C1 segment of cervical spinal cord (tissue), 14 donors: ENCODE measurements around the gene KIFC3.
A peak's percentile ranks its signal among the peaks of the same experiment; 100 is the strongest.
"Not testable (repeated sequence)": the region's sequence is repeated elsewhere in the genome, so short reads cannot be mapped to it uniquely, and the experiment has no call there.

Experiments used
- DNase-seq, 14 donors: peaks; one replicate each; lab custom pipeline; 2025; lab: John Stamatoyannopoulos, UW

The KIFC3 gene

DNA sequence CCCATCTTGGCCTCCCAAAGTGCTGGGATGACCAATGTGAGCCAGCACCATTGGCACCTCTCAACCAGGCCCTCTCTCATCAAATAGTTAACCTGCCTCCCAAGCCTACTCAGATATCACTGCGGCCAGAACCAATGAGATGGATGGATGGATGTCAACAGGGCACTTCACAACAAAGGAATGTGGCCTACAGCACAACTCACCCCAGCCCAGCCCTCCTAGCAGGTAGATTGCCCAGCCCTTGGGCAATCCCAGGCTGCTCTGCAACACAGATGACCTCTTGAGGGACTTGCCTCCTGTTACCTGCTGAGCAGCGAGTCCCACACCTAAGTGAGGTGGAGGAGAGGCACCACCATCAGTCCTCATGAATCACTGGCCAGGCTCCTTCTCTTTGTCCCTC lies 22.6 kb upstream of the KIFC3 start:
- DNase-seq = no peak

DNA sequence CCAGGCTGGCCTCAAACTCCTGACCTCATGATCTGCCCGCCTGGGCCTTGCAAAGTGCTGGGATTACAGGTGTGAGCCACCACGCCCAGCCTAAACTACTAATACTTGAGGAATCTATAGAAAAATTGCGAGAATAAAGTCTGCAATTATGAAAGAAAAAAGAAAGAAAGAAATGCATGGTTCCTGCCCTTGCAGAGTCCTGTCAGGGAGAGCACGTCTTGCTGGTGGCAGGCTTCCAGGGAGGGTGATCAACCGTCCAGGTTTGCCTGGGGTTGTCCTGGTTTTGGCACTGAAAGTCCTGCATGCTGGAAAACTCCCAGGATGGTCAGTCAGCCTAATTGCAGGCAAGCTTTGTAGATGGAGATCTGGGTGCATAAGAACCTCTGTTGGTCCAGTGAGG lies 21.5 kb upstream of the KIFC3 start:
- DNase-seq = peak in 1 of 14 donors; percentile 24

DNA sequence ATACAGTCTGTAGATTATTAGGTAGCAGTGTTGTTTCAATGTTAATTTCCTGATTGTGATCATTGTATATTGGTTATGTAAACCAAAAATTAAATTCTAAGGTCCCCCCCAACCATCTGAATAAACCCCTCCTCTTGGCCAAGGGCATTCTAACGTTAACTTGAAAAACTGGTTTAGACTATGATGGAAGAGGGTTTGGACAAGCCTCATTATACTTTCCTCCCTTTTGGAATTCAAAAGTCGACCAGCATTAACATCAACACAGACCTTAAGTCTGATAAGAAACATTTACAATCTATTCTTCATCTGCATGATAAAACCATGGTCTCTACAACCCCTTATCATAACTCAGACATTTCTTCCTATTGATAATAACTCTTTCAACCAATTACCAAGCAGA lies 20.6 kb upstream of the KIFC3 start:
- no peak for DNase-seq

DNA sequence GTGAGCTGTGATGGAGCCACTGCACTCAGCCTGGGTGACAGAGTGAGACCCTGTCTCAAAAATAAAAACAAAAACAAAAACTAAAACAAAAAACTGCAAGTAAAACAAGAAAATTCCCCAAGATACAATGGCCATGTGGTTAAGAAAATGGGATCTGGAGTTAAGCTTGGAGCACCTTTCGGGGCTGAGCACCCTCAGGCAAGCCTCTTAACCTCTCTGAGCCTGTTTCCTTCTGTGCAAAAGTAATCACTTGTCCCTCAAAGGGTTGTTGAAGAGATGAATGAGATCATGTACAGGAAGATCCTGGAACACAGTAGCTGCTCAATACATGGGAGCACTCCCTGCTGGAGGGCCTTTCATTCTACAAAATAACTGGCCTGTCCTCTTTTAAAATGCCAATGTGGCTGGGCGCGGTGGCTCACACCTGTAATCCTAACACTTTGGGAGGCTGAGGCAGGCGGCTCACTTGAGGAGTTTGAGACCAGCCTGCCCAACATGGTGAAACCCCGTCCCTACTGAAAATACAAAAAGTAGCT lies 19.8 kb upstream of the KIFC3 start:
- DNase-seq = no peak

DNA sequence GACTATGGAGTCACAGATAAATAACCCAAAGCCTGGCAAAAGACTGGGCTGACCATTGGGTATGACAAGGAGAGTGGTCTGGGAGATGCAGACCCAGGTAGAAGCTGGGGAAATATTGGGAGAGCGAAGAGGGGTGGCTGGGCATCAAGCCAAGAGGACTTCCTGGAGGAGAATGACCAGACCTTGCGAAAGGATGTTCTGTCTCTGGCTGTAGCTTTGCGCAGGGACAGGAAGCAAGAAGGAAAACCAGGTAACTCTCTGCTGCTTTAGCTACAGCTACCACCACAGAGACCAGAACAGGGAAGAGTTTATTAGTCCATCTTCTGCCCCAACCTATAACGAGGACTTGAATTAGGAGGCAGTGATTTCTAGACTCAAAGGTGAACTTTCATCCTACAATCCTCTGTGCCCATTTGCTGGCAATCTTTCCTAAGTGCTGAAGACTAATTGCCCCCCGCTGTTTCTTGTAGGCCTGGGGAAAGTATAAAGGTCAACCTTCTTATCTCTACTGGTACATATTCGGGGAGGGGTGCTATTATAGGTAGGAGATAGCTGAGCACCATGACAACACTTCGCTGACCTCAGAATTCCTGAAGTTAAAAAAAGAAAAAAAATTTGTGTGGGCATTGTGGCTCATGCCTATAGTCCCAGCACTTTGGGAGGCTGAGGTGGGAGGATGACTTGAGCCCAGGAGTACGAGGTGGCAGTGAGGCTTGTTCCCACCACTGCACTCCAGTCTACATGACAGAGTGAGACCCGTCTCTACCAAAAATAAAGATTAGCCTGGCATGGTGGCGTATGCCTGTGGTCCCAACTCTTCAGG lies 19.1 kb upstream of the KIFC3 start:
- DNase-seq = no peak

DNA sequence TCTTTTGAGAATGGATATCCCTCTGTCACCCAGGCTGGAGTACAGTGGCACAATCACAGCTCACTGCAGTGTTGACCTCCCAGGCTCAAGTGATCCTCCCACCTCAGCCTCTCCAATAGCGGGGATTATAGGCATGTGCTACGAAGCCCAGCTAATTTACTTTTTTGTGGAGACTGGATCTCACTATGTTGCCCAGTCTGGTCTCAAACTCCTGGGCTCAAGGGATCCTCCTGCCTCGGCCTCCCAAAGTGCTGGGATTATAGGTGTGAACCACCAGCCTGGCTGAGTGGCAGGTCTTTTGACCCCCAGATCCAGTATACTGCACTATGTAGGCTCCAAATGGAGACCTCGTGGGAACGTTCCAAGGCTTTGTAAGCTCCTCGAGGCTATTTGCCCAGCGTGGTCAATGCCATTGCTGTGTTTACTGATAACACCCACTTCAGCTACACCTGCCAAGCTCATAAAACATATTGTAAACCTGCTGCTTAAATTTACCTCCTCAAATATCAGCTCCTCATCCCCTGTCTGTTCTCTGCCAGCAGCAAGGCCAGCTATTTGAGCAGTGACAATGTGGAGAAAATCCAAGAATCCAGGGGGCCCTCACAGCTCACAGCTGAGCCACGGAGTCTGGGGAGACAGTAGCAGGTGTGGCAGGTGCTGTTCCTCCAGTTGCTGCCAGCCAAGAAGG lies 16.2 kb upstream of the KIFC3 start:
- DNase-seq = no peak

DNA sequence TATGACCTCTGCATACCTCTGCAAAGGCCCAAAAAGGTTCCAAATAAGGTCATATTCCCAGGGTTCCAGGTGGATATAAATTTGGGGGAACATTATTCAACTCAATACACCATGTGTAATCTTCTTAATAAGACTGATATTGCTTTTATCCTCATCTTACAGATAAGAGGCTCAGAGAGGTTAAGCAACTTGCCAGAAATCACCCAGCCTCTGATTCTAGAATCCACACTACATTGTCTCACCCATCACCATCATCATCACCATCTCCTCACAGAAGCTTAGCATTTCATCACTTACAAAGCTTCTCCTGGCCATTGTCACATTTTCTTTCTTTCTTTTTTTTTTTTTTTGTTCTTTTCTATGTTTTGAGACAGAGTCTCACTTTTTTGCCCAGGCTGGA lies 15.4 kb upstream of the KIFC3 start:
- no peak for DNase-seq

DNA sequence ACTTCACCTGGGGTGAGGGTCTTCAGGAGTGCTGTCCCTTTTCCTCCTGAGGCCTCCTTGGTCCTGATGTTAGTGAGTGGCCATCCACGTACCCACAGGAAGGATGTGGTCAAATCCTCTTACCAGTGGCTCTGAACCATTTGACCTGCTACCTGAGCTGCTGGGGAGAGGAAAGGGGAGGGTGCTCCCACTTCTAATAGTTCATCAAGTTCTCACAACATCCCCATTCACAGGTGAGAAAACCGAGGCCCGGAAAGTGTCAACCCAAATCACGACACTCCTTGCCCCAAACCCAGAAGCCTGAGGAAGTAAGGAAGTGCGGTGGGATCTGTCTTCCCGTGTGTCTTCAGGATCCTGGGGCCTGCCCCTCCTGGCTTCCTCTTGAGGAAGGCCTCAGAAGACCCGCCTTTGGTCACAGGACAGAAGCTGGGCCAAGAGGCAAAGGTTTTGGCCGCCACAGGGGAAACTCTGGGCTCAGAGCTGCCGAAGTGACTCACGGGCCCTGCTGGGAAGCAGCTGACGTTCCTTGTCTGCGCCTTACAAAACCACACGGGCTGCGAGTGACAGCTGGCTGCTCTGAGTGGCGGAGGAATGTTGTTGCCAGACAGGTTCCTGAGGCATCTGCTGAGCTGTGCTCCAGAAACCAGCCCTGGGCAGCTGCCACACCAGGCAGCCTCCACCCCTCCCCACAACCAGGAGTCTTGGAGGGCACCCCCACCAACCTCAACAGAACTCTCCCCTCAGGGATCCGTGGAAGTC lies 13.9 kb upstream of the KIFC3 start:
- DNase-seq = peak in 11 of 14 donors; percentile 13 to 89 (median 65)

DNA sequence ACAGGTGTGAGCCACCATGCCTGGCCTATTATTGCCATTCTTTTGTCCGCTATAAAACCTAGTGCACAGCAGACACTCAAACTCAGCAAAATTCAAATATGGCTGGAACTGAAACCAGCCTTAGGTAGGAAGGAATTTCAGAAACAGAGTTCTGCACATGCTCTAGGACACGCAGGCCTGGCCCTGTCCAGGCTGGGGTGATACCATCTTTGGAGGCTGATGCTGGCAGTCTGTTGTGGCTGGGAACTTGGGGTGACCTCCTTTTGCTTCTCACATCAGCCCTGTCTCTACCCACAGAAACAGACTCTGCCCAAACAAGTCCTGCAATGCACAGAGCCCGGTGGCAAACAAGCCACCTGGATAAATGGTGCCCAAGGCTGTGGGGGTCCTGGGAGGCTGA lies 12.6 kb upstream of the KIFC3 start:
- DNase-seq = no peak

DNA sequence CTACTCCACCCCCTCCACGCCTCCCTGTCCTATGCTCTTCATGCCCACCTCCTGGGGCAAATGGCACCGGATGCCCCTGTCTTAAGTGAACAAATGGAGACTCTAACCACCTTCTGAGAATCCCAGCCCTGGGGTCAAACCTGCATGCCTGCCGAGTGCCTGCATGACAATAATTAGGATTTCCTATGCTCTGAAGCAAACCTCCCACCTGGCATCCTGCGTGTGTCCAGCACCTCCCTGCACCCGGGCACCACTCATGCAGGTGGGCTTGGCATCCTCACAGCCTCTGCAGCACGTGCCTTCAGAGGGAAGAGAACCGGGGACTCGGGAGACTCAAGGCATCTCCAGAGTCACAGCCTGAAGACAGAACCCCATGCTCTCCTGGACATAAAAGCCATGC lies 11.2 kb upstream of the KIFC3 start:
- no peak for DNase-seq

DNA sequence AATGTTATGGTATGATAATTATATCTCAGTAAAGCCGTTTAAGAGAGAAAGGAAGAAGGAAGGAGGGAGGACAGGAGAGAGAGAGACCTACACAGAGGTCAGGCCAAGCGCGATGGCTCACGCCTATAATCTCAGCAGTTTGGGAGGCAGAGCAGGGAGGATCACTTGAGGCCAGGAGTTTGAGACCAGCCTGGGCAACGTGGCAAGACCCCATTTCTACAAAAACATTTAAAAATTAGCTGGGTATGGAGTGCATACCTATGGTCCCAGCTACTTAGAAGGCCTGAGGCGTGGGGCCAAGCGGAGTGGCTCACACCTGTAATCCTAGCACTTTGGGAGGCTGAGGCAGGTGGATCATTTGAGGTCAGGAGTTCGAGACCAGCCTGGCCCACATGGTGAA lies 9.0 kb upstream of the KIFC3 start:
- DNase-seq = not testable (repeated sequence)

DNA sequence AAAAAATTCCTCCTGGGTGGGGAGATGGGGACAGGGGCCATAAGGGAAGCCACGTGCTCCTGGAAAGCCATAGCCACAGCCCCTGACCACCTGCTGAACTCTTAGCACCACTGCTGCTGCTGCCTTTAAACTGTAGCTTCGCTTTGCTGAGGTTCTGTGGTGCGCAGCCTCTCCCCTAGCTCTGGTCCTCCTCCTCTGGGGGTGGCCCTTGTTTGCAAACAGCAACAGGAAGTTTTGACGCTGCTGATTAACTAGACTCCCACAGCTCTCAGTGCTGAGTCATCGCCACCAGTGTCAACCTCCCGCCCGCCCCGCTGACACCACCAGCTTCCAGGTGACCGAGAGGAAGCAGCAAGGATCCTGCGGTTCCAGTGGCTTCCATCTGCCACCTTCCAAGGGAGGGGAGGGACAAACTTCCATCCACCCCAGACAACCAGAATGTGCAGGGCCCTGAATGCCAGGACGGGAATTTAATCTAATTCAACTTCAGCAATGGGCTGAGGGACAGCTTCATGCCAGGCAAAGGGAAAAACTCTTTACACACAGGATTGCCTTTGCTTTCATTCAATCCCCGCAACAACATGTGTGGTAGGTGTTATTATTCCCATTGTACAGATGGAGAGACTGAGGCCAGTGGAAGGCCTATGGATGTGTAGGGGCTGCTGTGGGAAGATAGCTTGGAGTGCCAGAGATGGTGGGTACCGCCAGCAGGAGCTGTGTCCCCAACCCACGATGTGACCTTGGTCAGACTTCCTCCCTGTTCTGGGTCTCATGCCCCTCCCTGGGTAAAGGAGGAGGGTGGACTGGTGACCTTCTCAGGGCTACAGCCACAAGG lies 8.1 kb upstream of the KIFC3 start:
- DNase-seq = peak in 5 of 14 donors; percentile 32 to 71 (median 37)

DNA sequence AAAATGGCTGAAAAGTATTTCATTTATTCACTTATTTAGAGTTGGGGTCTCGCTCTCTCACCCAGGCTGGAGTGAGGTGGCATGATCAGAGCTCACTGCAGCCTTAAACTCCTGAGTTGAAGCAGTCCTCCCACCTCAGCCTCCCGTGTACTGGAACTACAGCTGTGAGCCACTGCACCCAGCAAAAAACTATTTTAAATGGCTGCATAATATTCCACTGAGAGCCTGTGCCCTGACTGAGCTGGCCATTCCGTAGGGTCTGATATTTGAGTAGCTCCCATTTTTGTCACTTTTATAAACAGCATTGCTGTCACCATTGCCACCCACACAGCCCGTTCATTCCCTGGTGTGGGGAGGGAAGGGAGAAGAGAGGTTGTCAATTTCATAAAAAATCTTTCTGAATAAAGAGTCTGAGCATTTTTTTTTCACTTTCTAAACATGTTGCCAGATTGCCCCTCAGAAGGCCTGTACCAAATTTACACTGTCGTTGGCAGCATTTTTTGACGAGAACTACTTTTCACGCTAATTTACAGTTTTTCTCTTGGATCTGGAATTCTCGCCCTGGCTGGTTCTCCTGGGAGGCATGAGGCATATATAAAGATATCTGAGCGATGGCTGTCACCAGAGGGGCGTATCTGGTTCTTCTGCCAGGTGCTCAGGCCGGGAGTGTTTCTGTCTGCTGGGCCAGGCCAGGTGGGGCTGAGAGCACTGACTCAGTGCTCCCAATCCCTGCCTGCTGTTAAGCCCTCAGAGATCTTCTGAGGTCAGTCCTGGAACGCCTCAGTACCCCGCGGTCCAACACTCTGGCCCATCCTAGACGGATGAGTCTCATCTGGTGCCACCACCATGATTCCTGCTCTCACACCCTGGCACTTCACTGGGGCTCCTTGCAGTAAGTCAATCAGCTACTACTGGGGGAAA lies 7.2 kb upstream of the KIFC3 start:
- DNase-seq = no peak

DNA sequence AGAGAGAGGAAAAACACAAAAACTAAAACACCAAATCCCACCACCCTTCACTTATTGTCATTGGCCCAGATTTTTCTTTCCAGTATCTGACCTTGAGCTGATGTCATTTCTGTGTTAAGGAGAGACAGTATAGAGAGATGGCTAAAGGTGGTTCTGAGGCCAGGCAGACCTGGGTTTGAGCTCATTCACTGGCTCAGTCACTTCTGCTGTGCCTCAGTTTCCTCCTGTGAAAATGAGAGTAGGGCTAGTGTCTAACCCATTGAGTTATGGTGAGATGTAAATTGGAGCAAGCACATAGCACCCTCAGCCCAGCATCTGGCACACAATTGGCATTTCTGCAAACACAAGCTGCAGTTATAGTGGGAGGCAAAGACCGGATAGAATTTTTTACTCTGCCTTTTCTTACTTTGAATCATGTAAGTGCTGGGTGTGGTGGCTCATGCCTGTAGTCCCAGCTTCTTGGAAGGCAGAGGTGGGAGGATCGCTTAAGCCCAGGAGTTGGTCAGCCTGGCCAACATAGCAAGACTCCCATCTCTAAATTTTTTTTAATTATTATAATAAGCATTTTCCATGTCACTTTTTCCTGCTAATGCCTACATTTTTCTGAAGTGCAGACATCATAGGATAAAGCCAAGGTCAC lies 6.4 kb upstream of the KIFC3 start:
- no peak for DNase-seq

DNA sequence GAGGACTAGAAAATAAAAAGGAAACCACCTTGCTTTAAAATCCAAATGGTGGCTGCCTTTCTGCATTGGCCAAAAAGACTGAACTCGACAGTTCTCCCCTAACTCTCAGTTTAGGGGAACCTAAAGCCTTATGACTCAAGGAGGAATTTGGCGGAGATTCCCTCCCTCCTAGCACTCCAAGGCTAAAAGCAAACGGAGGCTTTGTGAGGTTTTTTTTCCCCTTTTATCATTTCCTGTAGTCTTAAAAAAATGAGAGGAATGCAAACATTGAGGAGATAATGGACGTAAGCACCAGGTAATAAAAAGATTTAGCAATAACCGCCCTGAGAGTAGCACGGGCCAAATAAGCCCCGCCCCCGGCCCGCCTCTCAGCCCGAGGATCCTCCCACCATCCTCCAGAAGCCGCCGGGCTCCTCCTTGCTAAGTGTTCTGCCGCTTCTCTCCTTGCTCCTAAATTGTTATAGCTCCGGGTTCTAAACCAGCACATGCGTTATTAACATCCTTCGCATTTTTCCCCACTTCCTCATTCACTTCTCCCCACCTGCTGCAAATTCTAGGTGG lies 5.8 kb upstream of the KIFC3 start:
- peak in 8 of 14 donors; percentile 15 to 58 (median 44) for DNase-seq

DNA sequence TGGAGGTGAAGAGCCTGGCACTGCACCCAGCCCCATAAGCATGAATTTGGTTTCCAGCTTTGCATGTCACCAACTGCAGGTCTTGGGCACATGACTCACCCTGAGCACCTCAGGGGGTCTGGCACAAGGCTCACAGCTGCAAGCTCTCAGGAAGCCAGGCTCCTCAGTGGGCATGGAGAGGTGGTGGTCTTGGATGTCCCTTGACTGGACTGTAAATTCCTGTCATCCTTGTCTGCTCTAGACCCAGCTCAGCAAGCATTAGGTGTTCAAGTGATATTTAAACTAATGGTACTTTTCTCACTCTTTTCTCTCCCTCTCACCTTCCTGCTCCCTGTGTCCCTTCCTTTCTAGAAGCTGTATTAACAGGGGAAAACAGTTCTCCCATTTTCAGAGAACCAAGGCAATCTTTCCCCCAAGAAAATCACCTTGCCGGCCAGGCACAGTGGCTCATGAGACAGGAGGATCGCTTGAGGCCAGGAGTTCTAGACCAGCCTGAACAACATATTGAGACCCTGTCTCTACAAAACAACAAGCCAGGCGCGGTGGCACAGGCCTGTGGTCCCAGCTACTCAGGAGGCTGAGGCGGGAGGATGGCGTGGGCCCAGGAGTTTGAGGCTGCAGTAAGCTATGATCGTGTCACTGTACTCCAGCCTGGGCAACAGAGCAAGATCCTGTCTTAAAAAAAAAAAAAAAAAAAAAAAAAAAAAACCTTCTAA lies 5.1 kb upstream of the KIFC3 start:
- DNase-seq = no peak

DNA sequence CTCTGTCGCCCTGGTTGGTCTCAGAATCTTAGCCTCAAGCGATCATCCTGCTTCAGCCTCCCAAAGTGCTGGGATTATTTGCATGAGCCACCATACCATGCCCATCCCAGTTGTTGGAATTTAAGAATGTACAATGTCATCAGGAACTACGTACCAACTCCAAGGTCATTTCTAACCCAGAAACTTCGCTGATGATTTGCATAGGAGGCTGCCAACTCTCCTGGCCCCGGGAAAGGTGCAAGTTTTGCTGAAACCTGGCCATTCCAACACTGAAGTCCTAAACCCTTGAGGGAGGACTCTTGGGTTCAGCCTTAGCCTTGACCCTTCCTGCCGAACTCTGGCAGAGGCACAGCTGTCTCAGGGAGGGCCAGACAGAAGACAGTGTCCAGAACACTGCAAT lies 2.9 kb upstream of the KIFC3 start:
- DNase-seq = no peak

DNA sequence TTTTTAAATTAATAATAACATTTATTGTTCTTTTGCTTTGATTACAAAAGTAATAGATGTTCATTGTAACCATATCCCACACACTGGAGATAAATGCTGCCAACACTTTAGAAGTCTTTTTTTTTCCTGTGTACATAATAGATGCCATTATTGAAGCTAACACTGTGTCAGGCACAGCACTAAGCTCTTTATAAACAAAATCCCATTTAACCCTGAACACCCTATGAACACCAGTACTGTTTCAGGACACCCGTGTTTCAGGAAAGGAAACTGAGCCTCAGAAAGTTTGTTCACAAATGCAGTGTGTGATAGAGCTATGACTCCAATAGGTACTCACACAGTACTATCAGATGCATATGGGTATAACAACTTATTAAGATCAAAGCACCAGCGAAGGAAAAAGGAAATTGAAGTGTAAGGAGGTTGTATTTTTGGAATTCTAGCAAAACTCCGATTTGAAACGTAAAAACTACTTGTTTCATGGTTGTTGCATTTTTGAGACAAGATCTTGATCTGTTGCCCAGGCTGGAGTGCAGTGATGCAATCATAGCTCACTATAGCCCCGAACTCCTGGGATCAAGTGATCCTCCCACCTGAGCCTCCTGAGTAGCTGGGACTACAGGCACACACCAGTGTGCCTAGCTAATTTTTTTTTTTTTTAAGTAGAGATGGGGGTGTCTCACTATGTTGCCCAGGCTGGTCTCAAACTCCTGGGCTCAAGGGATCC lies 2.0 kb upstream of the KIFC3 start:
- no peak for DNase-seq
